GM21825 (cell line): Measurements from ENCODE around the gene MUC21.
"Not testable (repeated sequence)": the region's sequence is repeated elsewhere in the genome, so short reads cannot be mapped to it uniquely, and the experiment has no call there.

Source experiments
- ATAC-seq: cut with Tn5 transposase; IDR thresholded peaks from one replicate; pipeline ENCODE4 v1.9.1; 2021; ENCODE audit warnings: mild to moderate bottlenecking, moderate library complexity; ENCODE audit not compliant: unreplicated experiment

Gene MUC21

DNA sequence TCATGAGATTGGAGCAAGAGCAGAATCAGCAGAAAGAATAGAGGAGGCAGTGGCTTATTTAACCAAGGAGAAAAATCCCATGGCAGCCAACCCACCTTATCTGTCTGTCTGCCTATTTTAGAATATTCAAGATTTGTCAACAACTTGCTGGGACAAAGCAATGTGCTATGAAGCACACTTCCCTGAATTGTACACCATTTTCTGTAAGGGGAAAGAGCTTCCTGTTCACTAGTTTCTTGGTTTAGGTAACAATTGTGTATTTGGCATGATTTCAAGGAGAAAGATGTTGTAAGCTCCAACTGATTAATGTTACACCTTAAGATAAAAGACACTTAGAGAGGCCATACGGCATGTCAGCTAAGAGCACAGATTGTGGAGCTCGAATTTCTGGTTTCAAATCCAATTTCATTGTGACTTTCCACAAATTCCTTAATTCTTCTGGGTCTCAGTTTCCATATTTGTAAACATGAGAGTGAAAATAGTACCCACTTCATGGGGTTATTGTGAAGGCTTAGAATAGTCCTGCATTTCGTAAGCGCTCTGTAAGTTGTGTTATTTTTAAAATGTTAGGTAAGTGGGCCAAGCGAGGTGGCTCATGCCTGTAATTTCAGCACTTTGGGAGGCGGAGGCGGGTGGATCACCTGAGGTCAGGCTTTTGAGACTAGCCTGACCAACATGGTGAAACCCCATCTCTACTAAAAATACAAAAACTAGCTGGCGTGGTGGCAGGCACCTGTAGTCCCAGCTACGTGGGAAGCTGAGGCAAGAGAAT is 21.9 kb downstream of the MUC21 start:
- no peak for ATAC-seq

DNA sequence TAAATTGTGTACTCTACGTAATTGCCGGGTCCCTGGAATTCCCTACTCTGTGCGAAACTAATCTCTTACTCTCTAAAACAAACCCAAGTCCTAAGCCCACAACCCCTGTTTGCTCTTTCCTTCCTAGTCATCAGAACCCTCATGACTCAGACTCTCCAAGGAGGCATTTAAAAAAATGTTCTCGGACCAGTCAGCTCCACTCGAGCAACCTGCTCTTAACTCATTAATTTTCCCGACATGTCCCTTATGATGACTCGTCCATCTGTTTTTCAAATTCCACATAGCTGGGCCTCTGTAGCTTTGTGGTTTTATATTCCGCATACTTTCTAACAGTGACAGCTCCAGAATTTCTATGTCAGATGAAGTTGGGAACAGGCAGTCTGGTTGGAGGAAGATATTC is 24.2 kb downstream of the MUC21 start:
- ATAC-seq = no peak

DNA sequence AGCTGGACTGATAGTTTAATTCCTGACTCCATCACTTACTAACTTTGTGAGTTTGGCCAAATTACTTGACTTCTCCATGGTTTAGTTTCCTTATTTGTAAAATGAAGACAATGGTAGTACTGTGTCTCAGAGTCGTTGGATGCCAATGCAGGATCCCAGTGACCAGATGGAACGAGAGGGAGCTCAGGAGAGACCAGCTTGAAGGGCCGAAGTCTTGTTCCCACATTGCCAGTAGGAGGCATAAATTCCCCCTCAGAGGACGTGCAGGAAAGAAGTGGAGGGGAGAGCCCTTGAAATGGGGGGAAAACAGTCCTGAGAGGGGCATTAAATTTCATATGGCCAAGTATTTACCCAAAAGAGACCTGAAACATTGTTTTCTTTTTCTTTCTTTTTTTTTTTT is 24.6 kb downstream of the MUC21 start:
- no peak for ATAC-seq

DNA sequence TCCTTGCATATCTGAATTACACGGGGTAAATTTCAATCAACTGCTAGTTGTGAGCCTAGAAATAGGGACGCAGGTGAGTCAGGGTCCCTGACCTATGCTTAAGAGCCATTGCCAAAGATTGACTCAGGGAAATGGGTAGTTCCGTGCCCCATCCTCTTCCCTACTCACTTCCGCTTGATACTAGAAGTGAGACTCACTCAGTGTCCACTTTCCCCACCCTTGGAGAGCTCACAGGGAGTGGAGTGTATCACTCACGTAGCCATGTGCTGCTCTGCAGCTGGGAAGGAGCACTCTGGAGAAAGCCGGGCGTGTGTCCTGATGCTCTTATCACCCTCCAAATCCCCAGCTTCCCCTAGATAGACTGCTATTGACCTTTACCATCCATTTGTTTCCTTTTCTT is 26.2 kb downstream of the MUC21 start:
- no peak for ATAC-seq

DNA sequence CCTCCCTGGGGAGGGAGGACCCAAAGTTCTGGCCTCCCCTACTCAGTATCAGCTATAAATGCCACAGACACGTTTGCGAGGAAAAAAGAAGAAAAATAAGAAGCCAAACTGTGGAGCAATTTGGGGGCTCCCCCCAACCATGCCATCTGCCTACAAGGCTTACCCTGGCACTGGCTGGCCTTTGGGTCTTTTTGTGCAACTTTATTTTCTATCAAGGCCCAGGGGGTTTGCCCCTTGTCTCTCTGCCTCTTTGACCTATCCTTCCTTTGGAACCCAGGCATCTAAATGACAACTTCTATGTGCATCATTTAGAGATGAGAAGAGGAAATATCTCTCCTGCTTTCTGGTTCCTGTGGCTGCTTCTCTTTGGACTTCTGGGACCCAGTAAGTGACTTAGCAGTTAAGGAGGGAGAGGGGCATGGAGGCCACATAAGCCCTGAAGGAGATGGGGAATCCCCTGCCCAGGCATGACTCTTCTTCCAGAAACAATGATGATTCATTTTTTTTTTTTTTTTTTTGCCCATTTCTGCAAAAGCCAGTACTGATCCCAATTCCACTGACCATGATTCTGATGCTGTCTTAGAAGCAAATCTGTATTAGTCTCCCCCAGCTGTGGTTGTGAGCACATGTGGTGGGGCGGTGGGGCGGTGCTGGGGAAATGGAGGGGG is 27.0 kb downstream of the MUC21 start, which contains the start of gene MUC22:
Gene MUC22, plus strand, starts transcription at position 82 of the 668 bp plus-strand sequence. Its CDS starts 233 bp downstream, at position 315.
- ATAC-seq = no peak

- ATAC-seq = no peak
Observed at GRCh38 chr6:31011153-31011552, 27.6 kb downstream of the MUC21 start.

DNA sequence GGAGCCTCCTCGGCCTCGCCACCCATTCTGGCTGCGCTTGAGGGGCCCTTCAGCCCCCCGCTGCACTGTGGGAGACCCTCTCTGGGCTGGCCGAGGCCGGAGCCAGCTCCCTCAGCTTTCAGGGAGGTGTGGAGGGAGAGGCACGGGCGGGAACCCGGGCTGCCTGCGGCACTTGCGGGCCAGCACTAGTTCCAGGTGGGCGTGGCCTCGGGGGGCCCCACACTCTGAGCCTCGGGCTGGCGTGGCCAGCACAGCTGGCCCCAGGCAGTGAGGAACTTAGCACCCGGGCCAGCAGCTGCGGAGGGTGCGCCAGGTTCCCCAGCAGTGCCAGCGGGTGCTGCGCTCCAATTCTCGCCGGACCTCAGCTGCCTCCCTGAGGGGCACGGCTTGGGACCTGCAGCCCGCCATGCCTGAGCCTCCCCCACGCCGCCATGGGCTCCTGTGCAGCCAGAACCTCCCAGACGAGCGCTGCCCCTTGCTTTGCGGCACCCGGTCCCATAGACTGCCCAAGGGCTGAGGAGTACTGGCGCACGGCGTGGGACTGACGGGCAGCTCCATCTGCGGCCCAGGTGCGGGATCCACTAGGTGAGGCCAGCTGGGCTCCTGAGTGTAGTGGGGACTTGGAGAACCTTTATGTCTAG is 33.3 kb downstream of the MUC21 start:
- no peak for ATAC-seq

- ATAC-seq = not testable (repeated sequence)
Observed at GRCh38 chr6:31017436-31017835, 33.9 kb downstream of the MUC21 start.

DNA sequence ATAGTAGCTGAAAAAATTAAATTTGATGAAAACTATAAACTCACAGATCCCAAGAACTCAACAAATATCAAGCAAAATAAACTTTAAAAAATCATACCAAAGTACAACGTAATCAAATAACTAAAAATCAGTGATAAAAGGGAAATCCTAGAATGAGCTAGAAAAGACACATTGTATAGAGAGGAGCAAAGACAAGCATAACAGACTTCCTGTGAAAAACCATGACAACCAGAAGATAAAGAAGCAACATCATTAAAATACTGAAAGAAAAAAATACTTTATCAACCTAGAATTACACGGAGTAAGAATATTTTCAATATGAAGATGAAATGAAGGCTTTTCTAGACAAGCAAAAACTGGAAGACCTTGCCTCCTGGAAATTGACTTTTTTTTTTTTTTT is 36.5 kb downstream of the MUC21 start:
- no peak for ATAC-seq

DNA sequence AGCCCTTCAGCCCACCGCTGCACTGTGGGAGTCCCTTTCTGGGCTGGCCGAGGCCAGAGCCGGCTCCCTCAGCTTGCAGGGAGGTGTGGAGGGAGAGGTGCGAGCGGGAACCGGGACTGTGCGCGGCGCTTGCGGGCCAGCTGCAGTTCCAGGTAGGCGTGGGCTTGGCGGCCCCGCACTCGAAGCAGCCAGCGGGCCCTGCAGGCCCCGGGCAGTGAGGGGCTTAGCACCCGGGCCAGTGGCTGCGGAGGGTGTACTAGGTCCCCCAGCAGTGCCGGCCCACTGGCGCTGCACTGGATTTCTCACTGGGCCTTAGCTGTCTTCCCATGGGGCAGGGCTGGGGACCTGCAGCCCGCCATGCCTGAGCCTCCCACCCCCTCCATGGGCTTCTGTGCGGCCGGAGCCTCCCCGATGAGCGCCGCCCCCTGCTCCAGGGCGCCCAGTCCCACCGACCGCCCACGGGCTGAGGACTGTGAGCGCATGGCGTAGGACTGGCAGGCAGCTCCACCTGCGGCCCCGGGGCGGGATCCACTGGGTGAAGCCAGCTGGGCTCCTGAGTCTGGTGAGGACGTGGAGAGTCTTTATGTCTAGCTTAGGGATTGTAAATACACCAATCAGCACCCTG is 37.2 kb downstream of the MUC21 start:
- not testable (repeated sequence) for ATAC-seq

DNA sequence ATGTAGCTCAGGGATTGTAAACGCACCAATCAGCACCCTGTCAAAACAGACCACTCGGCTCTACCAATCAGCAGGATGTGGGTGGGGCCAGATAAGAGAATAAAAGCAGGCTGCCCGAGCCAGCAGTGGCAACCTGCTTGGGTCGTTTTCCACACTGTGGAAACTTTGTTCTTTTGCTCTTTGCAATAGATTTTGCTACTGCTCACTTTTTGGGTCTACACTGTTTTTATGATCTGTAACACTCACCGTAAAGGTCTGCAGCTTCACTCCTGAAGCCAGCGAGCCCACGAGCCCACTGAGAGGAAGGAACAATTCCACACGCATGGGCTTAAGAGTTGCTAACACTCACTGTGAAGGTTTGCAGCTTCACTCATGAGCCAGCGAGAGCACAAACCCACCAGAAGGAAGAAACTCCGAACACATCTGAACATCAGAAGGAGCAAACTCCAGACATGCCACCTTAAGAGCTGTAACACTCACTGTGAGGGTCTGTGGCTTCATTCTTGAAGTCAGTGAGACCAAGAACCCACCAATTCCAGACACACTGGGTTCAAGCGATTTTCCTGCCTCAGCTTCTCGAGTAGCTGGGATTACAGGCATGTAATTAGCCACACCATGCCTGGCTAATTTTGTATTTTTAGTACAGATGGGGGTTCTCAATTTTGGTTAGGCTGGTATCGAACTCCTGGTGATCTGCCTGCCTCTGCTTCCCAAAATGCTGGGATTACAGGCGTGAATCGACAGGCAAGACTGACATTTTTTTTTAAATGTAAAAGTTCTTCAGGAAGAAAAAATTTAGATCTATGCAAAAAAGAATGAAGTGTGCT is 38.4 kb downstream of the MUC21 start:
- ATAC-seq = not testable (repeated sequence)

- no peak for ATAC-seq
Observed at GRCh38 chr6:31025595-31025994, 42.1 kb downstream of the MUC21 start.

- ATAC-seq = no peak
Observed at GRCh38 chr6:31031095-31031494, 47.6 kb downstream of the MUC21 start.

DNA sequence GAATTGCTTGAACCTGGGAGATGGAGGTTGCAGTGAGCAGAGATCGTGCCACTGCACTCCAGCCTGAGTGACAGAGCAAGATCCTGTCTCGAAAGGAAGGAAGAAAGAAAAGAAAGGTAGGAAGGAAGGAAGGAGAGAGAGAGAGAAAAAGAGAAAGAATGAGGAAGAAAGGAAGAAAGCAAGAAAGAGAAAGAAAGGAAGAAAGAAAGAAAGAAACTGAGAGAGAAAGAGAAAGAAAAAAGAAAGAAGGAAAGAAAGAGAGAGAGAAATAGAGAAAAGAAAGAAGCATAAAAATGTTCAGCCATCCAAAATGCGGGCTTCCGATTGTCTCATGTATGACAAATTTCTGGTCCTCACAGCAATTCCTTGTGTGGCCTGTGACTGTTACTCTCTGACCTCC is 49.6 kb downstream of the MUC21 start:
- ATAC-seq = no peak

- ATAC-seq = no peak
Observed at GRCh38 chr6:31035862-31036497, 52.5 kb downstream of the MUC21 start.

- ATAC-seq = no peak
Observed at GRCh38 chr6:31037169-31037568, 53.7 kb downstream of the MUC21 start.

DNA sequence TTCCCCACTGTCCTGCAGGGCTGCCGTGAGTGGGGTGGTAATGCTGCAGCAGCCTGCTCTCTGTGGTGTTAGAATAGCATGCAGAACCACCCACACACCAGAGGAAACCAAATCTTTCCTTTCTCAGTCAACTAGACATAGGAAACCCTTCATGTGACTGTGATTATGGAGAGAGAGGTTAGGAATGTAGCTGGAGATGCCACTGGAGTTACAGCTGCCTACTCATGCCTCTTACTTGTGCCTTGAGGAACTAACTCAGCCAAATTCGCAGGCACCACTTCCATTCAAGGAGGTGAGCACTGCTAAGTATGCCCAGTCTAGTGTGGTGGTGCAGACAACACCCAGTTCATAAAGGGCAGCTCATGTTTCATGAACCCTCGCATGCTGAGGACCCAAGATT is 54.2 kb downstream of the MUC21 start:
- ATAC-seq = no peak

DNA sequence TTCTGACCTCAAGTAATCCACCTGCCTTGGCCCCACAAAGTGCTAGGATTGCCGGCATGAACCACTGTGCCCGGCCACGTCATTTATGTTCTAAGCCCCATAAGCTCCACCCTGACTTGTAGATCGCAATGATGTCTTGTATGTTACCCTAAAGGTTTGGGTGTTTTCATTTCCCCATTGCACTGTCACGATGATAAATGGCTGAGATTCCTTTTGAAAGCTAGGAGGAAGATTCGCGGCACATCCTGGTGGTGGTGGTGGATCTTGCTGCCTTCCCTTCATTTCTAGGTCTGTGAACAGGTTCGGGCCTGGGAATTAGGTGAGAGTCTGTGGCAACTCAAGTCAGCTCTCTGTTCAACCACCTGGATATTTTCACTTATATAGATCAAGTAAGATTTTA is 55.0 kb downstream of the MUC21 start:
- ATAC-seq = no peak
